ENCODE results near the gene SLC6A4.
A peak's percentile ranks its signal among the peaks of the same experiment; 100 is the strongest.

Gene SLC6A4

DNA sequence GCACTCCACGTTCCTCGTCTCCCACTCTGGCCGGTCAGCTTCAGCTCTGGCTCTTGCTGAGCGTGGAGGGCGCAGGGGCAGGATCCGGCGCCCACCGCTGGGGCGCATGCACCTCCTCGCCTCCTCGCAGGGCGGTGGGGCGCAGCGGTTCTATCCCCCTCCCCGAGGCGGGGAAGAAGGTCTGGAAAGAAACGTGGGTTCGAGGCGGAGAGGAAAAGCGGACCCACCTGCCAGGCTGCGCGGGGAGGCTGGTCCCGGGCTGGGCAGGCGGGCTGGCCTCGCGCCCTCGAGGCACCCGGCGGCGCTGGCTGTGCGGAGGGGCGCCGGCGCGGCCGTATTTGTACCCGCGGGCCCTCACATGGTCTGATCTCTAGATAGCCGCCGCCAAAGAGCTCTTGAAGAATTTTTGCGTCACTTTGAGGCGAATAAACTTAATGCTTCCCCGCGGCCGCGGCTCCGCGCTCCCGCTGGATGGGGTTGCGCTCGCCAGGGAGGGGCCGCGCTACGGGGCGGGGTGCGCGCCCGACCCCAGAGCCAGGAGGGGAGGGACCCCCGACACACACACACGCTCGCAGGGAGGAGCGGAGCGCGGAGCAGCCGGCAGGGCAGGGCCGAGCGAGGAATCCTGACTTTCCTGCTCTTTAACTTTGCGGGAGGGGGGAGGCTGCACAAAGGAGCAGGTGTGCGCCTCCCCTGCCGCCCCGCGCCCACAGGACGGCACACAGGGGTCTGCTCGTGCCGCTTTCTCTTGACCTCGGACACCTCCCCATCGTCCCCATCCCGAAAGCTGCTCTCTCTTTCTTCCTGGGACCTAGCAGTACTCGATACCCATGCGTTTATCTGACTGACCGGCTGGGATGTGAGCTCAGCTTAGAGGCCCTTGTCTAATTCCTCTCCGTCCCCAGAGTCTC lies at the start of gene SLC6A4:
Gene SLC6A4 (minus strand): TSS at position 312 of the 911 bp plus-strand sequence. CDS start 13,739 bp downstream, outside the sequence.
- FAIRE-seq (peak; percentile 45), DNase-seq (ENCODE audit: extremely low spot score, insufficient read length, low read depth) (no peak)

DNA sequence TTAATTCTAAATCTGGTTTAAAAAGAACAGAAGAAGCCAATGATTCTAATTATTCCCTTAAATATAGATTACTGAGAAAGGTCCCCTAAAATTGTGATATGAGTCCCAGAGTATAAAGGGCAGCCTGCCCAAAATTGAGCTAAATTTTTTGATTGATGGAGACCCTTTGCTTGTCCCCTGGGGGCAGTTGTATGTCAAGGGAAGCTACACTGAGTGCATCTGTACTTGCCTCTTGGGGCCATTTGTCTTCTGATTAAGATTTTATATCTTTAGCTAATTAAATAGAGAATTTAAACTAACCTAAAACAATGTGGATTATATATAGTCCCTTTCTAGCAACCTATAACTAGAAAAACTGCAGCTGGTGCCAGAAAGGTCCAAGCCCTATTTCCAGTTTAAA lies 43.7 kb upstream of the SLC6A4 start:
- DNase-seq (ENCODE audit: extremely low spot score, insufficient read length, low read depth) (no peak), FAIRE-seq (no peak)

DNA sequence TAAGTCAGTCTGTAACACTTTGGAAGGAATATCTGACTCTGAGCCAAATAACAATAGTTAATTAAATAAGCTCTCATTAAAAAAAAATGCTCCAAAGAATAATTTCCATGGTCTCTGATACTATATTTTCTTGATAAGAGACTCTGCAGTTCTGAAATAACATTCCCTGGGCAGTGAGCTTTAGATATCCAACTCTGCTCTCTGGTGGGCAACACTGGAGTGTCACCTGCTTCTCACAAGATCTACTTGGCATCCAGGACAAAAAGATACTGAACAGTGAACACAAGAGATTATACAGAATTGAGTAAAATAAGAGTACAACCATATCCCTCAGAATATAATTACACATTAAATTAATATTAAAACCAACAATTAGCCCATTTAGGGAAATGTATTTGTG lies 42.5 kb upstream of the SLC6A4 start:
- DNase-seq (ENCODE audit: extremely low spot score, insufficient read length, low read depth) (no peak), FAIRE-seq (peak; percentile 12)

DNA sequence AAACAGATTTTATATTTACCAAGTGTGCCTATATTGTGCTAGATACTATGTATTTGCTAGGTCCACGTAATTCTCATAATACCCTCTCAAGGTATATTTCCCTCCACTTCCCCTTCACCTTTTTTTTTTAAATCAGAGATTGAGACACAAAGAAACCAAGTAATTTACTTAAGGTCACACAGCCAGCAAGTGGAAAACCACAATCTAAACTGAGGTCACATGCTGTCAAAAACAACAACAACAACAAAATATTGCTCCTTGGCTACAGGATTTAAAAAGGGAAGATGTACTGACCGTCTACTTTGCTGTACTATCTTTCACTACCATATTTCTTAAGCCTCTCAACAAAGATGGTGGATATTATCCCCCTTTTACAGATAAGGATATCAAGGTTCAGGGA lies 40.4 kb upstream of the SLC6A4 start:
- no peak for DNase-seq (ENCODE audit: extremely low spot score, insufficient read length, low read depth)
- FAIRE-seq: peak; percentile 39

DNA sequence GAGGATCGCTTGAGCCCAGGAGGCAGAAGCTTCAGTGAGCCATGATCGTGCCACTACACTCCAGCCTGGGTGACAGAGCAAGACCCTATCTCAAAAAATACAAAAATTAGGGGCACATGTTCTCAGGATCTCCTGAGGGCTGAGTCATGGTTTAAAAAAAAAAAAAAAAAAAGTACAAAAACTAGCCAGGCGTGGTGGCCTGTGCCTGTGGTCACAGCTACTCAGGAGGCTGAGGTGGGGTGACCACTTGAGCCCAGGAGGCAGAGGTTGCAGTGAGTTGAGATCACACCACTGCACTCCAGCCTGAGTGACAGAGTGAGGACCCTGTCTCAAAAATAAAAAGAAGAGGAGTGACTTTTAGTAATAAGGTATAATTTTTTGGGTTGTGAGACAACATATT lies 39.4 kb upstream of the SLC6A4 start:
- no peak for FAIRE-seq
- no peak for DNase-seq (ENCODE audit: extremely low spot score, insufficient read length, low read depth)

DNA sequence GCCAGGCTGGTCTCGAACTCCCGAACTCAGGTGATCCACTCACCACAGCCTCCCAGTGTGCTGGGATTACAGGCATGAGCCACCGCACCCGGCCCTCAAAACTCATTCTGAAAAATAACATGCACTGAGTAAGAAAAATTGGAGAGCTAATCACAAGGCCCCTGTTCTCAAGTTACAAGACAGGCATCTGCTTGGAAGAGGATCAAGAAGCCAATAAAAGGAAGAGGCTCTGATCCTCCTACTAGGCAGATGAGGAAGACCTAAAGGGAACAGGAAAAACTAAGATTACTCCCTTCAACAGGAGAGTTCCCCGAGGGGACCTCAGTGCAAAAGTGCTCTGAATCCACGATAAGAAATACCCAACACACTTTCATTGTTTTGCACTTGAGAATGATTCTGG lies 37.9 kb upstream of the SLC6A4 start:
- no peak for DNase-seq (ENCODE audit: extremely low spot score, insufficient read length, low read depth)
- no peak for FAIRE-seq

DNA sequence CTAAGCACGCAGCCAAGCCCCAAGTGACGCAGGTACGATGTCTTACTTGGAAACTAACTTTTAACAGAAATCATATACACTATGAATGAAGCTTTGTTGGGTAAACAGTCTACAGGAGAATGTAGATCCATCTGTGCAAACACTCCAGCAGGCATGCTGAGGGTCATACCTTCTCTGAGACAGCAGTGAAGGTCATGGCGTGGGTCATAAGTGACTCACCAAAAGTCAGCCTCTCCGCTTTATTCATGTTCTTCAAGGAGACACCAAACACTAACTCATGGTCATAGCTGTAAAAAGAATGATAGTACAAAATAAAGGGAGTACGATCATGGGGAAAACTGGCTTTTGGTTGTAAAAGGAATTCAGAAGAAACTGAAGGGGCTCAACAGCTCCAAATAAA lies 35.6 kb upstream of the SLC6A4 start:
- no peak for DNase-seq (ENCODE audit: extremely low spot score, insufficient read length, low read depth)
- FAIRE-seq: no peak

DNA sequence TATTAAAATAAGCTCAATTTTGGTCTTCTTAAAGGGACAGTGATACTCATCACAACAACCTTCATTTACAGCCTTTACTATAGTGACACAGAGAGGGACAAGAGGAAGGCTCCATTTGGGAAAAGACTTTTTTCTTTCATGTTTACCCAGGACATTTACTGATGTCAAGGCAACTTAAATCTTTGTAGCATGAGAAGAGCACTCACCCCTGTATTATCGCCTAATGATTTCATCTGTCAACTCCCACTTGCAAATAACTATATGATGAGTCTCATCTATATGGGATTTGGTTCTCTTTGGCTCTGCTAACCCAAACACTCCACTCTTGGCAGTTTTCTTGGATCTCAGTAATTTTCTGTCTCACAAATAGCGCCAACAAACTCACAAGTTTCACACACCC lies 32.1 kb upstream of the SLC6A4 start:
- no peak for FAIRE-seq

DNA sequence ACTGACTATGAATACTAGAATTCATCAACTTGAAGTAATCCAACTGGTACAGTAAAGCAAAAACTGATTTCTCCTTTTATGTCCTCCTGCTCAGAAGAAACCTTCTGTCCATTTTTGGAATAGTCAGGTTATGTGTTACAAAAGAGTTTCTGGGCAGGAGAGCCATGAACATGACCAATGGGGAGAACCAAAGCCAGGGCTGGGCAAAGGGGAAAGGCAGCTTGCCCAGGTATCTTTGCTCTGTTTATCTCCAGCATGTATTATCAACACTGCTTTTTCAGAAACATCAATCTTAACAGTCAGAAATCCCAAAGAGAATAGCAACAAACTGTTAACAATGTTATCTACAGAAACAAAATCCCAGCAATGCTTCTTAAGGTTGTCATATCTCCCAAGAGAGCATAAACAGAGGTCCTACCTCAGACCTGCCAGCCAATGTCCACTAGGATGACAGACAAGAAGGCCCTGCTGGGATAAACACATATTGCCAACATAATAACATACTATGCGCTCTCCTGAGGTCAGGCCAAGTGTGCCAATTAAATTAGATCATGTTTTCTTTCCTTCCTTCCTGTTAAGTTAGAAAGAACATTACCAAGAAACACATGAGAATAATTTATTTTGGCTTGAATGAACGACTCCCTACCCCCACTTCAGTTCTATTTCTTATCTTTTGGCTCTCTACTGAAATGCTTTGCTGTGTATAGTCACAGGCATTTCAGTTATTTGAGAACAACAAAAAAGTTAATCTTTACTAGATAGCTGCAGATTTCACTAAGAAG lies 28.2 kb upstream of the SLC6A4 start:
- FAIRE-seq (no peak), DNase-seq (ENCODE audit: extremely low spot score, insufficient read length, low read depth) (no peak)

More for the DNA sequence above, 32.1 kb upstream of the SLC6A4 start:
- DNase-seq (ENCODE audit: extremely low spot score, insufficient read length, low read depth): no peak

DNA sequence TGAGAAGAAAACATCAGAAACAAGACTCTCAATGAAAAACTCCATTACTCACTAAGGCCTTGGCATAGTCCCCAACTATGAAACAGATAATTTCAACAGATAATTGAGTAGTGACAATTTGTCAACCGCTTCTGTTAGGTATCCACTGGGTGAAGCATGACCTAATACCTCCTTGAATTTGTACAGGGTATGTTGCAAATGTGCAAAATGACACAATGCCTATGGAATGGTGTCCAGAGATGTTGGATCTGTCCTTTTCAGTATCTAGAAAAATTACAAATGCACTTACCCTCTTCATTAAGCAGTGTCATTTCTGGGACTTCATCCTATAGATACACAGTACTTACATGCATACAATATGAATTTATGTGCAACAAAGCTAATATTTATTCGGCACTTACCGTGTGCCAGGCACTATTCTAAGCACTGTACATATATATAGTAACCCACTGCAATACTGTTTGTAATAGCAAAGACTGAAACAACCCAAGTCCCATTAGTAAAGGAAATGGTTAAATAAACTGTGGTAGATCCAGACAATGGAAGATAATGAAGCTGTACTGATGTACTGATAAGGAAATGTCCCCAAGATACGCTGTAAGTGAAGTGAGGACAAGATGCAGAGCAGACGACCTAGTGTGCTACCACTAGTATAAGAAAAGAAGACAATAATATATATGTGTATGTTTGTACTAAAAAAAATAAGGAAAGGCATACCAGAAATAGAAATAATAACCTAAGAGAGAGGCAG lies 21.4 kb upstream of the SLC6A4 start:
- no peak for DNase-seq (ENCODE audit: extremely low spot score, insufficient read length, low read depth)
- FAIRE-seq: no peak

DNA sequence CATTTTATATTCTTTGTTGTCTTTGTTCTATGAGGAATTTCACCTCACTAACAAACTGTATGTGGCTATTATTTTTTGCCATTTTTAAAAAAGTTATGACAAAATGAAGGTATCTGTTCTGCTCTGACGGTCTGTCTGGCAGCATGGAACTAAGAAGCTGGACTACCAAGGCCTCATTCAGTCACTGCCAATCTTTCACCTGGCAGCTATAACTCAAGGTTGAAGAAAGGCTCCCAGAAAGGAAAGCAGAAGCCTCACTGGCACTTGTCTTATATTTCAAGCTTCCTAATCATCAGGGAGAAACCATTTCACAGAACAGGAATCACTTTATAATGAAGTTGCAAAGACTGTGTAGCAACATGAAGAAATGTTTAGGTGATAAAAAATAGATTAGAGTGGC lies 18.7 kb upstream of the SLC6A4 start:
- FAIRE-seq (no peak), DNase-seq (ENCODE audit: extremely low spot score, insufficient read length, low read depth) (no peak)

DNA sequence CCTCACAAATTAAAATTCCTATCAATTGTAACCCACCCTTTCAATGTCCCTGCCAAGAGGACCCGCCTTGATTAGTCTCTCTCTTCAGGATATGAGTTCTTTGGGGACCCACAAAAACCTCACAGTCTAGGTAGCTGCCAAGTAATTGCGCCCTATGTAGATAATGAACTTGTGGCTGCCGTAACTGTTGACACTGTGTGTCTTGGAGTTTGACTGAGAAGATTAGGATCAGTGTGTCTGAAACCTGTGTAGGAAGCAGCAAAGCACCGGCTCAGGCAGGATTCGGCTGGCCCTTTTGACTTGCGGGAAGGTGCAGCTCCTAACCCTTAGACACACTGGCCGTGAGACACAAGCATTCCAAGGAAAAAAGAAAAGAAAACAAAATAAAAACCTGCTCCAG lies 17.8 kb upstream of the SLC6A4 start:
- FAIRE-seq: no peak
- no peak for DNase-seq (ENCODE audit: extremely low spot score, insufficient read length, low read depth)

DNA sequence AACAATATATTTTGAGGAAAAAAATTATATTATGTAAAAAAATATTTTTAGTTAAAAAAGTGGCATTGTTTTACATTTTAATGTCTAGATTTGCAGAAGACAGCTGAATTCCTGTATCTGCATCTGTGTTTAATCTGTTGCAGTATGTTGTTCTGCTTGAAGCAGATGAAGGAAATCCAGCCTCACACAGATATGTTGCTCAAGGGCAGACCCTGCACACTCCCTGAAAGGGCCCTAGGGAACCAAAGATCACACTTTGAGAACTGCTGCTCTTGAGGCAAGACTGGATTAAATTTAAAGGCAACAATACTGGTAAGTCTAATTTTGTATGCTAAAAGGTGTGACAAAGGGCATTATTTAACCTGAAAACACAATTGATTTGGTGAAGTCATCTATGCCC lies 16.4 kb upstream of the SLC6A4 start:
- DNase-seq (ENCODE audit: extremely low spot score, insufficient read length, low read depth) (no peak), FAIRE-seq (no peak)

DNA sequence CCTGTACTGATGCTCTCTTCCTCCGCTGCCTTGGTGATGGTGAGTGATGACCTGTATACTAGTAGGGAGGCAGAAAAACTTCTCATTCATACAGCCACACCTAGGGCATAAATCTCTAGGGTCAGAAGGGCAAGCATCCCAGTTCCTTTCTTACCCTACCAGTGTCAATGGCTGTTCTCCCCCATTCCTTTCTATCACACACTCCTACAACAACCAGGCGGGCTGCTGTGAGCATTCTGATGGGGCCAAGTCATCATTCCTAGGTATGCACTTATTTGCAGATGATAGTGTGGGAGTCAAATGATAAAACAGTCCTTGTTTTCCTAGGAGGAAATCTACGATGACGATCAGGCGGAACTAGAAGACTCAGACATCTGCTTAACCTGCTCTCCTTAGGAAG lies 14.0 kb upstream of the SLC6A4 start:
- DNase-seq (ENCODE audit: extremely low spot score, insufficient read length, low read depth) (no peak), FAIRE-seq (no peak)

DNA sequence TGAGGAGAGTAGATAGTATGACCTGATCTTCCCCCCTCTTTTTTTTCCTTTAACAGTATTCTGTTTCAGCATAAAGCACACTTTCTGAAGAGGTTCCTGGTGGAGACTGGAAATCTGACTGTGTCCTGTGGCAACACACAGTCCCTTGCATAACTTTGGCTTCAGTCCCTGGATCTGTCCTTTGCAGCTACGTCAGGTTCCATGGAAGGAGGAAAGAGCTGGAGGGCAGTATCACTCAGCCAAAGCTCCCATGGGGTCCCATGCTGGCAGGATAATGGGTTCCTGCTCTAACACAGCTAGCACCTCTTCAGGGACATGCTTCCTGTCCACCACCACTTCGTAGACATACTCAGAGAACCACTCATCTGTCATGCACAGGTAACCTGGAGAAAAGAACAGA lies 13.3 kb upstream of the SLC6A4 start:
- DNase-seq (ENCODE audit: extremely low spot score, insufficient read length, low read depth) (no peak), FAIRE-seq (no peak)

DNA sequence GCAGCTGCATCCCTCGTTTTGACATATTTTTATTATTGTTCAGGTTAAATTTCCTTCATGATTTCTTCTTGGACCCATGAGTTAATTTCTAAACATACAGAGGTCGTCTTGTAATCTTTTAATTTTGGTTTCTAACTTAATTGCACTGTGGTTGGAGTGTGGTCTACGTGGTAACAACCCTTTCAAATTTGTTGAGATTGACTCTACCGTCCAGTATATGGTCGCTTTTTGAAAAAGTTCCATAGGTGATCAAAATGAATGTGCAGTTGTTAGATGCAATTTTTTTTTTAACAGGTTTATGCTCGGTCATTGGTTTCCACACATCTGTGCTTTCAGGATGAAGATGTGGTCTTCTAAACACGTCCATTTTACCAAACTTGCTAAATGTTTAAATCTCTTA lies 11.0 kb upstream of the SLC6A4 start:
- DNase-seq (ENCODE audit: extremely low spot score, insufficient read length, low read depth) (no peak), FAIRE-seq (no peak)

DNA sequence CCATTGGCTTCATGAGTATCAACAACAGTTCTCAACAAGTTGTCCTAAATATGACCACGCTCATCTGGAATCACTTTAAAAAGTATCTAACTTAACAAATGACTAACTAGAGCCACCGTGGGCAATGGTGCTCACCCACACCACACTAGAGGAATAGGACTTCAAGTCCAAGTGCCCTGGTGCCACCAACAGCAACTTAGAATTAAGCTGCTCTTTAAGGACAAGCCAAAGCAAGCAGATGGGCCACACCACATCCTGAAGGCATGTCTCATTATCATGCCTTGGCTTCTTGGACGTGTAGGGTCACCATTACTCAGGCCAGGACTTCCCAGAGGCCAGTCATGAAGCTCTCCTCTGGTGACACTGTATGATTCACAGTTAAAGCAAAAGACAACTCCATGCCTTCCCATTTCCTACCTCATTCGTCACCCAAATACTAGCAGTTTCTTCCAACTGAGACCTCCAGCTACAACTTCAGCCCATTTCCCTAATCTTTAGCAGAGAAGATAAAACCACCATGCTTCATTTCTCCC lies 9.4 kb upstream of the SLC6A4 start:
- no peak for FAIRE-seq

DNA sequence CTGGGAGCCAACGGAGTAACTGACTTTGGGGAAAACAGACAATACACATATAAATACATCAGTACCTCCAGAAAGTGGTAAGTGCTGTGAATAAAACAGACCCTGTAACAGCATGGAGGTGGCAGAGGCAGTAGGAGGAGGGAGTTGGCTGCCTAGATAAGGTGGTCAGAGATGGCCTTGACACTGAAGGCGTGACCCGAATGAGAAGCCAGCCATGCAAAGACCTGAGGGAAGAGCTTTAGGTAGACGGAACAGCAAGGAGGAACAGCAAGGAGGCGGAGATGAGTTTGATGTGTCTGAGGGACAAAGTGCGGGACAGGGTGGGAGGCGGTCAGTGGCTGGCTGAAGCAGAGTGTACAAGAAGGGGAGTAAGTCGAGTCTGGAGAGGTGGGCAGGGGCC lies 8.1 kb upstream of the SLC6A4 start:
- DNase-seq (ENCODE audit: extremely low spot score, insufficient read length, low read depth): no peak
- FAIRE-seq: no peak

More for the DNA sequence above, 9.4 kb upstream of the SLC6A4 start:
- DNase-seq (ENCODE audit: extremely low spot score, insufficient read length, low read depth): no peak

DNA sequence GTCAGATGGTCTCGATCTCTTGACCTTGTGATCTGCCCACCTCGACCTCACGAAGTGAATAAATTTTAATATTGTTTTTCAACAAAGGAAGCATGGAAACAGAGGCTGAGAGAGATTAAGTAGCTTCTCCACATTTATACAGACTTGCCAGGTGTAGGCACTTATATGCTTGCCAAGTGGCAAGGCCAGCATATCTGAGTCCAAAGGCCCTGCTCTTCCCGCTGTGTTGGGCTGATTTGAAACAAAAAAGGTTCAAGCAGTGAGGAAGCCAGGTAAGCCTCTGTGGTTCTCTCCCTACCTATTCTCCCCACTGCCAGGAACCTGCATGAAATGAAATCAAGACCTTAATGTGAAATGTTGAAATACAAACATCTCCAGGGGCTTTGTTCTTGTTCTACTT lies 7.5 kb upstream of the SLC6A4 start:
- DNase-seq (ENCODE audit: extremely low spot score, insufficient read length, low read depth): no peak
- FAIRE-seq: no peak

DNA sequence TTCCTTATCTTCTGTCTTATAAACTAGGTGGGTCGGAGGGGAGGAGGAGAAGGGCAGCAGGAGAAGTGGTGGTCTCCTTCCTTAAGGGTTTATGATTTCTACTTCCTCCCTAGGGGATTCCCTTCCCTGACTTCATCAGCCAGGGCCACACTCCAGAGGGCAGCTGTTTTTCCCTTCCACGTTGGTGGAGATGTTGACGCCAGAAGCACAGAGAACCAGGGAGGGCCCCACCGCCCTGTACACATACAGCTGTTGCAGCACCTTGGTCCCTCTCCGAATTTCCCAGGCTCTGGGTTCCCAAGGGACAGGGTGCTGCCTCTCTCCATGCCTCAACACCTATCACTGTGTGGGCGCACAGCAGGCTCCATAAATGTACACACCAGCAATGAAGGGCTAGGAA lies 5.6 kb upstream of the SLC6A4 start:
- no peak for DNase-seq (ENCODE audit: extremely low spot score, insufficient read length, low read depth)
- FAIRE-seq: no peak

Data from GM18507 (cell line).